ENCODE measurements around the gene FYN.
"Not testable (repeated sequence)": the region's sequence is repeated elsewhere in the genome, so short reads cannot be mapped to it uniquely, and the experiment has no call there.

Gene FYN

GRCh38 chr6:111789598-111789997, 83.7 kb downstream of the FYN start:
- no peak for DNase-seq (ENCODE audit: low read depth in 2 of 2)

GRCh38 chr6:111788379-111789276, 84.6 kb downstream of the FYN start:
- DNase-seq (ENCODE audit: low read depth in 2 of 2): no peak

DNA sequence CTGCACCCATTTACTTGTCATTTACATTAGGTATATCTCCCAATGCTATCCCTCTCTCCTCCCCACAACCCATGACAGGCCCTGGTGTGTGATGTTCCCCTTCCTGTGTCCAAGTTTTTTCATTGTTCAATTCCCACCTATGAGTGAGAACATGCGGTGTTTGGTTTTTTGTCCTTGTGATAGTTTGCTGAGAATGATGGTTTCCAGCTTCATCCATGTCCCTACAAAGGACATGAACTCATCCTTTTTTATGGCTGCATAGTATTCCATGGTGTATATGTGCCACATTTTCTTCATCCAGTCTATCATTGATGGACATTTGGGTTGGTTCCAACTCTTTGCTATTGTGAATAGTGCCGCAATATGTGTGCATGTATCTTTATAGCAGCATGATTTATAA, 87.1 kb downstream of the FYN start:
- not testable (repeated sequence) for DNase-seq (ENCODE audit: low read depth in 2 of 2)

DNA sequence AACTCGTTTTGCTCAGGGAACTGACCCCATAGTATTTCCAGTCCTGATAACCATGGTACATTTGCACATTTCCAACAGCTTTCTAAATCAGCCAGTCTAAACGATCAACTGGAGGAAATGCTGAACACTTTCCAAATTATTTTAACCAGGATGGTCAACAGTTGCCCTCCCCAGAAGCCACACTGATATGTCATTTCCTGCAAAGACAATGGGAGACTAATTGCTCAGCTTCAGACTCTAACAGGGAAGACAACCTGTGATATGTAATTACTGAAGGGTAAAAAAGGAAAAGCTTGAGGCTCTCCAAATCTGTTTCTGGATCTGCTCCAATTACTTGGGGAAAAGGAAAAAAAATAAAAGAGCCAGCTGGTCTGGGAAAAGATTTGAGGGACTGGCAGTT, 88.8 kb downstream of the FYN start:
- DNase-seq (ENCODE audit: low read depth in 2 of 2): no peak

DNA sequence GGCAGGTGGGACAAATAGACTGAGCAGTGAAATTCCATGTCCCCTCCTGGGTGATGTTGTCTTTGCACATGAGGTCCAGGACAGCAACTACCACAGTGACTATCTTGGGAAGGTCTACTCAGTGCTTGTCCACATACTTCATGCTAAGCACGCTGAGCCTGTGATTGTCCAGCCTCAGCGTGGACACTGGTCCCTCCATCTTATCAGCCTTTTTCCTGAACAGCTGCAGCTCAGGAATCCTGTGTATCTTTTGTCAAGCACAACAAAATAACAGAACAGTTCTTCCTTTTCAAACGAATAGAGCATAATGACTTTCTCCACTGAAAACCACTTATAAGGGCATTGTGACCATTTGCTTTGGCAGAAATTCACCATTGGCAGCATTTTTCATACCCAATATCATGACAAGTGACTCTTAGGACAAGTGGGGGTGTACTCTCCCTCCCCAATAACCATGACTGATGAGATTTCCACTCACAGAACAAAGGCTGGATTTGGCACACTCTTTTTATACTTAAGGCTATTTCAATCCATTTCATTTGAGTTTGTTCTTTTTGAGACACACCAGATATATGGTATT, 90.3 kb downstream of the FYN start:
- DNase-seq (ENCODE audit: low read depth in 2 of 2): no peak

GRCh38 chr6:111782192-111782809, 91.0 kb downstream of the FYN start:
- DNase-seq (ENCODE audit: low read depth in 2 of 2): no peak

DNA sequence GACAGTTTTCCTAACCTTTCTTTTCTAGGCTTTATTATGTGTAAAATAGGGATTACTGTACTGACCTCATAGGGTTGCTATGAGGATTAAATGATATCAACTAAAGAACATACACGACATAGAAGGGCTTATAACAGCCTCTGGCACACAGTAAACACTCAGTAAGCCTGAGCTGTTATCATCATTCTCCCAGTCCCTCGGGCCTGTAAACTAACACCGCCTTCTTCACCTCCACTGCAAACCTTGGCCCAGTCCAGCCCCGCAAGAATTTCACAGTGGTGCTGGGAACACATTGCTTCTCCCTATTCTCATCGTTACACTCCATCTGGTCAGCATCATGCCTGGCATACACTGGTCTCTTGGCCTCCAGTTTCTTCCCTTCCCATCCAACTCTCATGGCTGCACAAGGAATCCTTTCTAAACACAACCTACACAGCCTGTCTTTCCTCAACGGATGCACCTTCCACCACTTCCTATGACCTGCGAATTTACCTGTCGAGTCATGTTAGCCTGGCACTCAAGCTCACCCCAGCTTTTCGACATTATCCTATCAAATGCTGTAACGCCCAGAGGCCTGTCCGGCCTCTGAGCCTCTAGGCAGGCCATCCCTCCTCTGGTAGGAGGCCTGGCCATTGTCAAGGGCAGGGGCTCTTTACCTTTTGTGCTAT, 92.1 kb downstream of the FYN start:
- DNase-seq (ENCODE audit: low read depth in 2 of 2): no peak

GRCh38 chr6:111780393-111780792, 92.9 kb downstream of the FYN start:
- no peak for DNase-seq (ENCODE audit: low read depth in 2 of 2)

DNA sequence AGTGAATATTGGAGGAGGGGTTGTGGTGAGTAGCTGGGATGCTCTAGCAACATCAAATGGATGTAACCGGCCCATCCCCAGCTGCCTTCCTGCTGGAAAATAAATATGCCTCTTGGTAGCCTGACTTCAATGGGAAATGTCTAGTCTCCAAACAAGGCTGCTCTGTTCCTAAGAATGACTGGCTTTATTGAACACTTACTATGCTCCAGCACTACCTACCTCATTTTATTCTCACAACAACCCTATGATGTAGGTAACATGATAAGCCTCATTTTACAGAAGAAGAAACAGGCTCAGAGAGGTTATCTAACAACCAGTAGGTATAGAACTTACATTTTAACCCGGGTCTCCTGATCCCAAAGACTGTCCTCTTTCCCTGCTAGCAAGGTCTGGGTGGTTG, 93.6 kb downstream of the FYN start:
- no peak for DNase-seq (ENCODE audit: low read depth in 2 of 2)

GRCh38 chr6:111779031-111779430, 94.2 kb downstream of the FYN start:
- DNase-seq (ENCODE audit: low read depth in 2 of 2): no peak

DNA sequence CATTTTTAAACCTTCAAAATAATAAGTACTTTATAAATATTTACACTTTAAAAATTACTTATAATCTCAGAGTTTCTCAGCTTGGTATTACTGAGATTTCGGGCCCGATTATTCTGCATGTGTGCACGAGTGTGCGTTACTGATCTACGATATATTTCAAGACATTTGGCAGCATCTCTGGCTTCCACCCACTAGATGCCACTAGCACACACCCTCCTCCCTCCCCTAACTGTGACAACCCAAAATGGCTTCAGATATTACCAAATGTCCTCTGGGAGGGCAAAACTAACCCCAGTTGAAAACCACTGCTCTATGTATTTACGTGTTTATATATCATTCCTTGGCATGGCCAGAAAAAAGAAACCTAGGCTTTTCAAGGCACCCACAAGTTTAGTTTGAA, 95.9 kb downstream of the FYN start:
- DNase-seq (ENCODE audit: low read depth in 2 of 2): no peak

DNA sequence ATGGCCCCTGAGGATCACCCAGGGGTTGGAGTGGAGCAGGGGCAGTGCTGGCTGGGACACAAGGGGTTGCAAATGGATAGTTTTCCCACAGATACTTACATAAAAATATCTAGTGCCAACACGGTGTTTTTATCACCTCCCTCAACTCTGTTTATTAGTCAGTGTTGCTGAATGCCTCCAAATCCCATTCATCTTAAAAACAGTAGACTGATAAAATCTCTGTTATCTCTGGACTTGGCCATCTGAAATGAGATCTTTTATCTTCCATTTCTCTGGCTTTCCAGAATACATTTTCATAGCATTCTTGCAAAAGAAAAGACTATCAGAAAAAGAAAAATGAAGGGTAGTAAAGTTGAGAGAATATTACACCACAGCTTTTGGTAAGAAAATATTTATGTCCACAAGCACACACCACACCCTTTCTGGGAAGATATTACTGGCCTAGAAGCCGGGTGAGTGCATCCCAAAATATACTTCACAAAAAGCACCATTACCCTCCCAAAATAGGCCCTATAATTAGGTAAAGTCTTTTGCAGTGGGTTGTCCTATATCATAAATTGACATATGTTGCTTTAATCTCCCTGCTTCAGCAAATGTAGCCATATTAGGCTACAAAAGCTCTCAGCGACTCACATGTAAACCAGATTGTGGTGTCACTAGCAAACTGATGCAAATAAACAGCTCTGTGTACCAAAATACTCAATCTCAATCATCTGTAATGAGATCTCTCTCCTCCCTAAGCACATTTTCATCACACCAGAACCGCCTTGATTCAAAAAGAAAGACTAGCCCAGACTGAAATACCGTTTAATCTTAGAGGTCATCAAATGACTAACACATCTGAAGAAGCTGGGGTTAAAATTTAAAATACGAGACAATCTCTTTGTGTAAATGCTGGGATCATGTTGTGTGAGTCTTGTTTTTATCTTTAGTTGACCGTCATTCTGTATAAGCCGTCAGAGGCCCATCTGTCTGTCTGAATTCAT, 96.7 kb downstream of the FYN start:
- no peak for DNase-seq (ENCODE audit: low read depth in 2 of 2)

DNA sequence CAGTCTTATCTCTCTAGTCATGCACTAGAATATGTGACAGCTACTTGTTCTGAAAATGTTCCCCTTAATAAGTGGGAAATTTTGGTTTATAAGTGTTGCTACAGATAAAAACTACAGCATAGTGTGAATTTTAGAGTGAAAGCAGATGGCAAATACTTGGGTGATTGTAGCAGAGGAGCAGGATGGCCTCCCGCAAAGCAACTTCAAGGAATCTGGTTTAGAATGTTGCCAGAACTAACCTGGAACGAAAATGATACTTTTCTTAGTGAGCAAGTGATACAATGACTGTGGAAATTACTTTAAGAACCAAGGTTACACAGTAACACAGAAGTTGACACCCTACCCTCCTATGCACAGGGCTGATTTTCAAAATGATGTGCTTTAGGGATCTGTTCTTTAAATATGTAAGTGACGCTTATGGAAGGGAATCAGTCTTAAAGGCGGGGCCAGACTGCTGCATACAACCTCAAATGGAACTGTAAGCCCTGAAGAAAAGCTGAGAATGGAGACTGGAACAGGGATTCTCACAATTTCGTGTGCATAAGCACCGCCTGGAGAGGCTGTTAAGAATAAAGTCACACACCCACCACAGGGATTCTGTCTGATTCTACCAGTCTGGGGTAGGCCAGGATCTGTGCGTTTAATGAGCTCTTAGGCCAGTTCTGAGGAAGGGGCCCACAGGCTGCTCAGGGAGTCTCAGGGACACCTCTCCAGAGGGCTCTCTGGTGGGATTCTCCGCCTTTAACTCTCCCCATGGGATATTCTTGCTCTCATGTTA, 97.9 kb downstream of the FYN start:
- DNase-seq (ENCODE audit: low read depth in 2 of 2): no peak

DNA sequence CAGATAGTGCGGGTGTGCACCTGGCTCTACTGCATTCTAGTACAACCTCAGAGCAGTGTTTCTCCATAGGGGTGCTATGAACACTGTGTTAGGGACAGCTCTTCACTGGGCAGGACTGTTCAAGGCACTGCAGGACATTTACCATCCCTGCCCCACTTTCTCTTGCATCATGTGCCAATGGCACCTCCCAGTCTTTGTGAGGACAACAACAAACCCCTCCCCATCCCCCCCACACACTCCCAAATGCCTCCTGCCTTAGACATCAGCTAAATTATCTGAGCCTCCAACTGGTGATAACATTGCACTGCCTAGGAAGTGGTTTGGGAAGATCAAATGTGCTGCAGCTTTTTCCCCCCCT, 98.9 kb downstream of the FYN start:
- no peak for DNase-seq (ENCODE audit: low read depth in 2 of 2)

DNA sequence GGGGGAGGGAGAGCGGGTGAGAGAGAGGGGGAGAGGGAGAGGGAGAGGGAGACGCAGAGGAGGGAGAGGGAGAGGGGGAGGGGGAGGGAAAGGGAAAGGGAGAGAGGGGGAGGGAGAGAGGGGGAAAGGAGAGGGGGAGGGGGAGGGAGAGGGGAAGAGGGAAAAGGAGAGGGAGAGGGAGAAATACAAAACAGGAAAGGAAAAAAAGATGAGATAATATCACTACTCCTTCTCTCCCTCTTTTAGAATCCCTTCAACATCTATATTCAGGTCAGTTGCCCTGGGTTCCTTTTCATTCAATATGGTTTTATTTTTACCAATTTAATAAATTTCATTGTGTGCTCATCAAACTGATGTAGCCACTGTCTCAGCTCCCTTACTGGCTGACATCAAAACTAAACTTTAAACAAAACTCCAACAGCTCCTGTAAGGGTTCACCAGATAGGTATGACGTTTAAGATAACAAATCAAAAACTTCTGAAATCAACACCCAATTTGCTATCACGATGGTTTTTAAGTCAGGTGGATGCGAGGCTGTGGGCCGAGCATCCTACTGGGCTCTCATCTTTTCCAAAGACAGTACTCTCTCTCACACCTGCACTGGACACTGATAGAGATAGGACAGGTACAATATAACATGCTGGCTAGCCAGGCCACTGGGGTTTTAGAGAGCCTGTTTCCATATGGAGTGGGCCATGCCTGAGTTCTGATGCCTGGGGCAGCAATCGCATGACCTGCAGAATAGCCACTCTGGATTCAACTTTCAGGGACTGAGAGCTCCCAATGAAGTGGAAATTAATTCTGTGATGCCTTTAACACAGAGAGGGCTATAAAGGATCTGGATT, 99.5 kb downstream of the FYN start:
- DNase-seq (ENCODE audit: low read depth in 2 of 2): no peak

- DNase-seq (ENCODE audit: low read depth in 2 of 2): no peak
Measured at GRCh38 chr6:111772381-111772780, 100.9 kb downstream of the FYN start.

DNA sequence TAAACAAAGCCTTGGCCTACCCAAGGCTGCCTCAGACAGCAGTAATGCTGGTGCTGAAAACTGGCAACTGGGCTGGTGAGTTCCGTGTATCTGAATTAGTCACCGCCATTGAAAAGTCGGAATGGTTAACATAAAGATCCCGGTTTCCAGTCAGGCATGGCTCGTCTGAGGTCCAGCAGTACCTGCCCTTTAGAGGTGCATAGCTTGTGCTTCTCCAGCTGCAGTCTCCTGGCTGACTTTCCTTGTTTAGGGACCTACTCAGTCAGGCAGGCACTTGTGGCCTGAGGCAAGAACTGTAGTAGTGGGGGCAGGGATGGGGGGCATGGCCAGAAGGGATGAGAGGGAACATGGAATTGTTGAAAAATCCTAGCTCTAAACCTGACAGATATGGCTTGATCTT, 101.6 kb downstream of the FYN start:
- DNase-seq (ENCODE audit: low read depth in 2 of 2): no peak

GRCh38 chr6:111771094-111771432, 102.2 kb downstream of the FYN start:
- no peak for DNase-seq (ENCODE audit: low read depth in 2 of 2)

DNA sequence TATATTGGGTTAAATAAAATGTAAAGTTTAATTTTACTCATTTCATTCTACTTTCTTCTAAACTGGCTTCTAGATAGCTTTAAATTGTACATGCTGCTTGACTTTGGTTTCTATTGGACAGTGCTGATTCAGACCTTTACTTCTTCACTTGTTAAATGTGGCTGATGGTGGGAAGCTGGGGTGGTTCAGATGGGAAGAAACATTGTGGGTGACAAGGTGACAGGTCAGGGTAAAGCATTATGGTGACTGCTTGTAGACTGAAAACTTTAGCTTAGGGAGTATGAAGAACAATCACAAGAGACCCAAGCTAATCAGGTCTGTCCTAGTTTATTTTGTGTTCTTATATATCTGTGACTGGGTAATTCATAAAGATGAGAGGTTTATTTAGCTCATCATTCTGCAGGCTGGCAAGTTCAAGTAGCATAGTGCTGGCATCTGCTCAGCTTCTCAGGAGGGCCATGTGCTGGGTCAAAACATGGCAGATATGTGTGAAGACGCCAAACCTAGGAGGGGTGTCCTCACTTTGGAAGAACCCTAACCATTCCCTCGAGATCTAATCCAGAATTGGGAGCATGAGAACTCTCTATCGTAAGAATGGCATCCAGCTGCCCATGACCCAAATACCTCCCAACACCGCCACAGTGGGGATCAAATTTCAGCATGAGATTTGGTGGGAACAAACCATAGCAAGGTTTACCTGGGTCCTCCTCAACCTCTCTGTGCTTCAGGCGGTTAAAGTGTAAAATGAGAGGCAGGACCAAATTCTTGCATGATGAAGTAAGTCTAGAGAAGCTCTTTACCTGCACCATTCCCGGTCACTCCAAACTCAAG, 102.8 kb downstream of the FYN start:
- no peak for DNase-seq (ENCODE audit: low read depth in 2 of 2)

Measured in stimulated activated CD4-positive, alpha-beta T cell treated with anti-CD3 and anti-CD28 coated beads, Interleukin-4, amount 100 ng/mL, for 48 hours (primary cell).